Transverse colon (tissue), 3 donors: Measurements from ENCODE around the gene FARP1.

Experiments
- POLR2A ChIP-seq: fragments of 450-650 bp; IDR thresholded peaks from one replicate; pipeline ENCODE4 v1.6.1; 2016; ENCODE audit warnings: antibody characterized with exemption, mild to moderate bottlenecking, moderate library complexity
- TF ChIP-seq, protein P1 (sequence below), 5 experiments: fragments of 200-600 bp in 3 of 5; fragments of 450-650 bp in 2 of 5; sonication (generic) in 3 of 5; IDR thresholded peaks; 1 replicate in 2 of 5; 2 replicates in 3 of 5; pipeline ENCODE4 v1.5.1; 2016 to 2017; ENCODE audit warnings: antibody characterized with exemption in 5 of 5, inconsistent platforms in 3 of 5, mild to moderate bottlenecking in 2 of 5, moderate library complexity in 1 of 5

DNA sequence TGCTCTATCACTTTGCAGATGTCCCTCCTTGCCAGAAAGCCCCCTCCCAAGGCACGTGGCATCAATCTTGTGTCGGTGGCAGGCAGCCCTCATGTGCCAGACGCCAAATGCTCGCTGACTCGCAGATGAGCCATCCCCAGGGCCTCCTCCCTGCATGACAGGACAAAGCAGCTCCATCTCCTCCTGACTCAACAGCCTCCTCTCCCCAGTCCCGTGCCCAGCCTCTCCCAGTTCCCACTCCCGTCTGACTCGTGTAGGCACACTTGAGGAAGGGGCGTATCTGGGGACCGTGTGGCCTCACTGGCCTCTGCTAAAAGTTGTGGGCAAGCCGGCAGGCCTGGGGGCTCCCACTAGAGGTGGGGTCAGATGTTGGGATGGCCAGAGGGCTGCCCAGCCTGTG is 300.4 kb downstream of the FARP1 start:
- TF ChIP-seq, protein P1, sequence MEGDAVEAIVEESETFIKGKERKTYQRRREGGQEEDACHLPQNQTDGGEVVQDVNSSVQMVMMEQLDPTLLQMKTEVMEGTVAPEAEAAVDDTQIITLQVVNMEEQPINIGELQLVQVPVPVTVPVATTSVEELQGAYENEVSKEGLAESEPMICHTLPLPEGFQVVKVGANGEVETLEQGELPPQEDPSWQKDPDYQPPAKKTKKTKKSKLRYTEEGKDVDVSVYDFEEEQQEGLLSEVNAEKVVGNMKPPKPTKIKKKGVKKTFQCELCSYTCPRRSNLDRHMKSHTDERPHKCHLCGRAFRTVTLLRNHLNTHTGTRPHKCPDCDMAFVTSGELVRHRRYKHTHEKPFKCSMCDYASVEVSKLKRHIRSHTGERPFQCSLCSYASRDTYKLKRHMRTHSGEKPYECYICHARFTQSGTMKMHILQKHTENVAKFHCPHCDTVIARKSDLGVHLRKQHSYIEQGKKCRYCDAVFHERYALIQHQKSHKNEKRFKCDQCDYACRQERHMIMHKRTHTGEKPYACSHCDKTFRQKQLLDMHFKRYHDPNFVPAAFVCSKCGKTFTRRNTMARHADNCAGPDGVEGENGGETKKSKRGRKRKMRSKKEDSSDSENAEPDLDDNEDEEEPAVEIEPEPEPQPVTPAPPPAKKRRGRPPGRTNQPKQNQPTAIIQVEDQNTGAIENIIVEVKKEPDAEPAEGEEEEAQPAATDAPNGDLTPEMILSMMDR (IDR thresholded peaks at IDR 0.05): no peak
- no peak for TF ChIP-seq POLR2A
